ENCODE results near the gene SIRT6.

- no peak for TF ChIP-seq CTCF (IDR thresholded peaks at IDR 0.05)
- no peak for TF ChIP-seq POLR2AphosphoS5 (IDR thresholded peaks at IDR 0.05)
- no peak for TF ChIP-seq POLR2A (IDR thresholded peaks at IDR 0.05)
- no peak for TF ChIP-seq EP300 (IDR thresholded peaks at IDR 0.05)
Observed at GRCh38 chr19:4151623-4152022, 30.7 kb downstream of the SIRT6 start.

All from upper lobe of left lung (tissue), 4 donors.